ENCODE data around the gene LAMTOR2. TPM values are rescaled to one million over a fixed set of nuclear protein-coding genes. Genes with fewer than 3 reads are reported as not detected.
"Not testable (repeated sequence)": the region's sequence is repeated elsewhere in the genome, so short reads cannot be mapped to it uniquely, and the experiment has no call there.

LAMTOR2 gene
- polyA plus RNA-seq (ENCODE audit: insufficient read length), result 36.3 TPM

DNA sequence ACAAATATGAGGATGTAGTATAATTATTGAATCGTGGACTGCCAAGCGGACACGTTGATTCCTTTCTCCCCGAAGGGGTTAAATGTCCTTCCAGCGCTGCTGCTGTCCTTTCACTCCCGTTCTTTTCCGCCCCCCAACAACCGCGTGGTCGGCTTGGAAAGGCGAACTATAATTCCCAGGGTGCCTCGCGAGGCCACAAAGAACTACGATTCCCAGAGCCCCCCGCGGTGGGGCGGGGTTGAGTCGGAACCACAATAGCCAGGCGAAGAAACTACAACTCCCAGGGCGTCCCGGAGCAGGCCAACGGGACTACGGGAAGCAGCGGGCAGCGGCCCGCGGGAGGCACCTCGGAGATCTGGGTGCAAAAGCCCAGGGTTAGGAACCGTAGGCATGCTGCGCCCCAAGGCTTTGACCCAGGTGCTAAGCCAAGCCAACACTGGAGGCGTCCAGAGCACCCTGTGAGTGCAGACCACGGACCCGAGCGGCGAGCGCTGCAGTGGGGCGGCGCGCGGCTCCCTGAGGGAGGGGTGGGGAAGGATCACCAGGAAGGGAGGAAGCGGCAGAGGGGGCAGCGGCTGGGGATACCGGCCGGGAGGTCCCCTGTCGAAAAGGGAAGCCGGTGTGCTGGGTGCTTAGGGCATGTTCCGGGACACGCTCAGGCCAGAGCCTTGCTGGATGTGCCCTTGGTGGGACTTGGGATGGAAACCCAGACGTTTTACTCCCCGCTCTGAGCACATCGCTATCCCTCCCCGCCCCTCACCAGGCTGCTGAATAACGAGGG, at the start of gene LAMTOR2:
TSS of gene LAMTOR2 (plus strand) at position 283 of the 781 bp plus-strand sequence. CDS start at position 391, 108 bp downstream.
- DNase-seq (ENCODE audit: low read depth), result peak; percentile 98

DNA sequence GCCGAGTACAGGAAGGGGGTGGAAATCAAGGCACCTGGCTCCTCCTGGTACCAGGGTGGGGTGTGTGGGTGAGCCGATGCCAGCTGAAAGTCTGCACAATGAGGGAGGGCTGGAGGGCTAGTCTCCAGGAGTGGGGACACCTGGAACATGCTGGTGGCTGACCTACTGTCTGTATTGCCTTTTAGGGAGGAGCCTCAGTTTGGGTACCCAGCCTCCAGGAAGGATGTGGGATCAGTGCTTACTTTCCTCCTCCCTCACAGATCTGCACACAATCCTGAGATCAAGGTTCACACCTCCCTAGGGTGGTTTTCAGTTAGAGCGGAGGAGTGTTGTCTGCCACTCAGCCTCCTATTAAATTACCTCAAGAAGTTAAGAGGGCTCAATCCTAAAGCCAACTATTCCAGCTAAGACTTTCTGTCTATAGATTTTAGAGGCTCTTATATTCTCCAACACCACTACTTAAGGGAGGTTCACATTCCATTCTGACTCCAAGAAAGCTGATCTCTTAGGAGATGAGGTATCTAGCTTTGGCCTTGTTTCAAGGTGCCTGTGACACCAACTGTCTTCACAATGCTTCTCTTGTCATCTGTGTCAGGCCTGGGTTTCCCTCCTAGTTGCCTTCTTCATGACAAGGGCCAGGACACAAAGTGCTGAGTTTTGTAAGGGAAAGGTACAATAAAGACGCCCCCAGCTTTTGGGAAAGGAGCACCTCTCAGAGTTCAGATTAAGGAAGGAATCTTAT, 49.6 kb upstream of the LAMTOR2 start:
- DNase-seq (ENCODE audit: low read depth), result no peak

DNA sequence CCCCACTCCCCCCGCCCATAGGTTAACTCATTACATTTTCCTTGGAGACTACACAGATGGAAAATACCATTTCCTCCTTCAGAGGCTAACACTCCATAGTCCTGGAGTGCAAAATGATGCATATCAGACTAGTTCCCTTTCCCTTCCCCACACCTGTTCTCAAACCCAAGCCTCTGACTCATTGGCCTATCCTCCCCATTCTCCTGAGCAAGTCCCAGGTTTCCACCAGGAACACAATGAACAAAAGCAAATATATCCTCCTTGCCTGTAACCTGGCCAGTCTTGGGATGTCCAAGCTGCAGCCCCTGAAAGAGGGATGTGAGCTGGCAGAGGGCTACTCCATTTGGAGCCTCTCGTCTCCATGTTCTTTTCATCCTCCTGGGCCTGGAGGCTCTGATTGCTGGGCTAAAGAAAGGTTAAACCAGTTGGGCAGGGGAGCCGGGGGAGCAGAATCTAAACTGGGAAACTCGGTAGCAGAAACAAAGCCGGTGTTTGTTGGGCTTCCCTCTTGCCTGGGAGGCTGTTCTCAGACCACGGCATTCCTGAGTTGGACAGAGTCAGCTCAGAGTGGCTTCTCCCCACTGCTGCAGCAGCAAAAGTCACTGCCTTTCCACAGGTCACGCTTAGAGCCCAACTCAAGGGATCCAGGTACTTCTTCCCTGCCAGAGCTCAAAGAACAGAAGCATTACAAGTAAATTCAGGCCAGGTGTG, 47.8 kb upstream of the LAMTOR2 start:
- no peak for DNase-seq (ENCODE audit: low read depth)

DNA sequence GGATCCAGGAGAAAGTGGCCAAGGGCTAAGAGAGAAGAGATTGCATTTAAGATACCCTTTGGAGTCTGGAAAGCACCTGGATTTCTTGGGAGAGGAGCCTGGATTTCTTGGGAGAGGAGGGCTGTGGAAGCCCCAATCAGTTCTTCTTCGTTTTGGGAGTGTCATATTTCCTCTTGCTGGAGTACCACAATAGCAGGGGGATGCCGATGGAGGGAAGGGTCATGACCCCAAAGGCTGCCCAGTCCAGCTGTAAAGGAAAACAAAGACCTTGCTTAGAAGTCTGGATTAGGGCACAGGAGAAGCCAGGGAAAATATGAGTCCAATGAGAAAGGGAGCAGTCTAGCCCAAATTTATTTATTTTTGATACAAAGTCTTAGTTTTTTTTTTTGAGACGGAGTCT, 45.2 kb upstream of the LAMTOR2 start:
- DNase-seq (ENCODE audit: low read depth), result no peak

DNA sequence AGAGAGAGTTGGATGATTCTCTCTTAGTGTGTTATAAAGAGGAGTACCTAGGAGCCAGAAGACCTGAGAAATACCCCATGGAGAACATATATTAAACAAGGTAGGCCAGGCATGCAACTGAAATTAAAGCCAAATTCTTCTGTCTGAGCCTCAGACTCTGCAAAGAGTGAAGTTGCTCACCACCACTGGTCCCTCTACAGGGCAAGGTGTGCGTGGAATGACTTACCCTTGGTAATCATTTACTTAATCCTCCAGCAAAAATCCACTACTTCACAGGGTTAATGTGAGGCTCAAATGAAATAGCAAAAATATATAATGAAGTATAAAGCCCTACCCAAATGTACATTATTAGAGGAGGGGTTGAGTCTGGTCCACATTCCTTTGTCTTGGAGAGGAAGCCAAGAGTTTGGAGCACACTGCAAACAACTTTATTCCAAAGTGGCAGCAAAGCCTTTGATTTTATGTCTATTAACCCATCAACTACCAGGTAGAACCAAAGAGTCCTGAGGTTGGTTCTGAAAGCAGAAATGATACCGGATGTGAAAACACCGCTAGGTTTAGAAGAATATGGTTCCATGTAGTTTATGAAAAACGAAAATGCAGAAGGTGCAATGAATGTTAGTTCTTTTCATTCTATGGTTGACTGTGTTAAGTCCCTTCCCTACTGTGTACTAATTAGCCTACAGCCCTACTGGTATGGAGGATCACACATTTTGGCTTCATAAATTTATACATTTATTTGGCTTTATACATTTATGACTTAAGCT, 42.3 kb upstream of the LAMTOR2 start:
- DNase-seq (ENCODE audit: low read depth), result no peak

DNA sequence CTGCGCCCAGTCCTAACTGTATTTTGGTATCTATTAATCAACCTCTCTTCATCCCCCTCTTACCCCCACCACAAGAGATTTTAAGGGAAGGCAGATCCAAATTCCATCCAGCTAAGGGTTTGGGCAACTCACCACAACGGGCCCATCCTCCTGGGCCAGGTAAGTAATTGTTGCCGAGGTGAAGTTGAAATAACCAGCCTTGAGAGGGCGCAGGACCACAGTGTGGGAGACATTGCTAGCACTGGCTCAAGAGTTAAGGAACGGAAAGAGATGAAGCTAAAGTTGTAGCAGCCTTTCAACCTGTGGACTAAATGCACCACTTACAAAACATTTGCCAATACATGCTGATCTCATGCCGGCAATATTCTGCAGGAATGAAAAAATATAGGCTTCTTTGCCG, 39.8 kb upstream of the LAMTOR2 start:
- no peak for DNase-seq (ENCODE audit: low read depth)

DNA sequence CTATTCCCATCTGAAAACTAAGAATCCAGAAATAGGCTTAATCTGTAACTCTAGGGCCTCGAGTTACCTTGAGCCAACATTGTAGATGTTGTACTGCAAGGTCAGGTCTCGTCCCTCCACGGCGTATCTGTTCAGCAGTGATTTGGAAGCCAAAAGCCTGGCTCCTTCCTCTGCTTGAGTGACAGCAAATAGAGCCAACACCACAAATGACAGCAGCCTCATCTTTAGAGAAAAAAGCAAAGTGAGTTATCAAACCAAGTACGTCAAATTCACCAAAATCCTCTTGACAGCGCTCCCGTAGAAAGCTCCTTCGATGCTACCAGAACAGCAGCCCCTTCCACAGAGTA, 34.7 kb upstream of the LAMTOR2 start:
- no peak for DNase-seq (ENCODE audit: low read depth)

DNA sequence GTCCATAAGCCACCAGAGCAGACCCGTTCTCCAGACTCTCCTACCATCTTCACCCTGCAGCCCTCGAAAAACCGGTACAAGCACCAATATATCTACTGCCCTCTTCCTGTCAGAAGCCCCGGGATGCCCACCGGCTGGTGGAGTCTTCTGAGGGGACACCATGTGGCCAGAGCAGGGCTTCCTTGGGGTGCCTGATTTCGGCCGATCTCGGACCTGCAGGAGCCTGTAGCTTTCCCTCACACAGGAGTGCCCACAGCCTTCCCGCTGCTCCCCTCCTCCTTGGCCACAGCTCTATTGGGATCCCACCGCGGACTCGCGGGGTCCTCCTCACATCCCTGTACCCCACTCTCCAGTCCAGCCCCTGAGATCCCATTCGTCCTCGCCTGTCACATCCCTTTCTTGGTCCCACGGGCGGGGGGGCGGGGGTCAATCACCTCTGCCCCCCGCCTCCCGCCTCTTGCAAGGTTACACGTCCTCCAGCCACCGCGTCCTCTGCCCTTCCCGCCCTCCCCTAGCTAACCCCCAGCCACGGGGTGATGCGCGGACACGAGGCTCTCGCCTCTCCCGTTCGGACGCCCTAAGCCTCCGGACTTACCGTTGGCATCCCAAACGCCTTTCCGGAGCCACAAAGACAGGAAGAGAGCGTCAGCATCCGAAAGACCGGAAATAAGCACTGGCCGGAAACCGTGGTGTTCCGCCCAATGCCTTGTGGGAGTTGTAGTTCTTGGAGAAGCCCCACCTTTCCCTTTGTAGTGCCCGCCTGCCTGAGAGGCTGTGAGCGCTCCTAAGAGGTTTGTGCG, 34.1 kb upstream of the LAMTOR2 start, which contains the start of gene SSR2:
TSS of gene SSR2 (minus strand) at position 659 of the 800 bp plus-strand sequence. CDS start 784 bp downstream, outside the sequence.
- DNase-seq (ENCODE audit: low read depth), result peak; percentile 90

DNA sequence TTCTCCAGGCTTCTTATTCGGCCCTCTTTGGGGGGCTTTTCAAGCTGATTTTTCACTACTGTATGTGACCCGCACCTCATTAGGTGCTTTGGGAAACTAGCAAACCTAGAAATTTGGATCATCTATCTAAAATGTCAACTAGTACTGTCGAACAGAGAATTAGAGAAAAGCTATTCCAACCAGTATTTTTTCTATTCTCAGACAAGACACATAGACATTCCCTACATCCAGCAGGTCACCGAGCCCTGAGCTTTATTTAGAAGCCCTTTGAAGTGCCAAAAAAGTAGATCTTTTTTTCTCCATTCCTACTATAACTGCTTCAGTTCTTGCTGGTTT, 33.5 kb upstream of the LAMTOR2 start:
- DNase-seq (ENCODE audit: low read depth), result no peak

DNA sequence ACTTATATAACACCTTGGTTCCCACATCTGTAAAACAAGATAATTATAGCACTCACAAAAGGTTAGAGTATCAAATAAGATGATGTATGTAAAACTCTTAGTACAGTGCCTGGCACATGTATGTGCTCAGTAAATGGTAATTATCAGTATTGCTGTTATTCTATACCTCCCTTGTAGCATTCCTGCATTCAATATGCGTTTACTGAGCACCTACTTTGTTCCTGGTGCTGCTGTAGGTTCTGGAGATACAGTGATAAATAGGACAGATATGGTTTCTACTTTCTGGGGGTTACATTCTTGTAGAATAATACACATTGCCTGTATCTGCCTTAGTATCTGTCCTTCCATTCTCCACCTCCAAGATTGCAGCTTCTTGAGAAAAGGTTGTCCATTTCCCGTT, 32.6 kb upstream of the LAMTOR2 start:
- DNase-seq (ENCODE audit: low read depth), result no peak

DNA sequence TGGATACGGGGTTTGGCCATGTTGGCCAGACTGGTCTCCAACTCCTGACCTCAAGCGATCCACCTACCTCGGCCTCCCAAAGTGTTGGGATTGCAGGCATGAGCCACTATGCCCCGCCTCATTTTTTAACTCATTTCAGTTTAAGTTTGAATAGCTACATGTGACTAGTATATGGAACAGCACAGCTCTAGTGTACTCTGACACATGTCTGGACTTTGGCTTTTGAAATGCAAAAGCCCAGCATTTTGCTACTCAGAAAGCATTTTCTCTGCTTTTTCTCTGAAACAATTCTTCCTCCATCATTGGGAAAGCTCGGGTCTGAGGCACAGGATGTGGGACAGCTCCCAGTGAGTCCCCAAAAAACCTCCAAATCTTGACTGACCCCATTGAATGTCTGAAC, 29.8 kb upstream of the LAMTOR2 start:
- no peak for DNase-seq (ENCODE audit: low read depth)

DNA sequence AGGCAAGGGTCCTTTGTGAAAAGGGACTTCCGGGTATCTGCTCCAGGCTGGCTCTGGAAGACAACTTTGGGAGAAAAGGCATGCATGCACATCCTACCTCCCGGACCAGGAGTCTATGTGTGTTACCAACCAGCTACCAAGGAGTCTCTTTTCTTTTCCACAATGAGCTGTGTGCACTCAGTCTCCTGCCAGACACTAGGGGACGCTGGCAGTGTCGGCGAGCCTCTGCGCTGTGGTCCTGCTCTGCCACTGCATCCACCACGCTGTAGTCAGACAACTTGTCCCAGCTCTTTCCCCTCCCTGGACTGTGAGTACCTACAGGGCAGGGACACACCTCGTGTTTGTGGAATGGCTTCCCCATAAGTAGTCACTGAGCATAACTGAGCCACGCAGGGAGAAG, 28.7 kb upstream of the LAMTOR2 start:
- DNase-seq (ENCODE audit: low read depth), result no peak

DNA sequence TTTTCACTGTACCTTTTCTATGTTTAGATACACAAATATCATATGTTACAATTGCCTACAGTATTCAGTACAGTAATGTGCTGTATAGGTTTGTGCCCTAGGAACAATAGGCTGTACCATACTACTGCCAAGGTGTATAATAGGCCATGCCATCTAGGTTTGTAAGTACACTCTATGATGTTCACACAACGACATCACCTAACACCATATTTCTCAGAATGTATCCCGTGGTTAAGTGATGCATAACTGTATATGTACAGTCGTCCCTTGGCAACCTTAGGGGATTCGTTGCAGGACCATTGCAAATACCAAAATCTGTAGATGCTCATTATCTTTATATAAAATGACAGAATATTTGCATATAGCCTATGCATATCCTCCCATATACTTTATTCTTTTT, 28.0 kb upstream of the LAMTOR2 start:
- no peak for DNase-seq (ENCODE audit: low read depth)

DNA sequence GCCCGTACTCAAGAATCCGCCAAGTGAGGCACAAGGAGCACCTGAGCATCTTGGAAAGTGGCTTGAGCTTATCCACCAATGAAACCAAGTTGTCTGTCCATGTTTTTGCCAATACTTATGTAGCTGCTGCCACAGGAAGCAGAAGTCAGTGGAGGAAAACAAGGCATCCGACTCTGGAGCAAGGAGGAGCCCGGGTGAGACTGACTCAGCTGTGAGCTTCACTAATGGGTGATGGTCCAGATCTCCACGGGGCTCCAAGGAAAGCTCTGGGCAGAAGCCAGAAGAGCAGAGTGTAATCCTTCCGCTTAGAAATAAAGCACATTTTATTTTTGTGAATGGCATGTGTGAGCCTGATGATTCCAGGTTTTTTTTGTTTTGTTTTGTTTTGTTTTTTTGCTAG, 21.6 kb upstream of the LAMTOR2 start:
- DNase-seq (ENCODE audit: low read depth), result no peak

DNA sequence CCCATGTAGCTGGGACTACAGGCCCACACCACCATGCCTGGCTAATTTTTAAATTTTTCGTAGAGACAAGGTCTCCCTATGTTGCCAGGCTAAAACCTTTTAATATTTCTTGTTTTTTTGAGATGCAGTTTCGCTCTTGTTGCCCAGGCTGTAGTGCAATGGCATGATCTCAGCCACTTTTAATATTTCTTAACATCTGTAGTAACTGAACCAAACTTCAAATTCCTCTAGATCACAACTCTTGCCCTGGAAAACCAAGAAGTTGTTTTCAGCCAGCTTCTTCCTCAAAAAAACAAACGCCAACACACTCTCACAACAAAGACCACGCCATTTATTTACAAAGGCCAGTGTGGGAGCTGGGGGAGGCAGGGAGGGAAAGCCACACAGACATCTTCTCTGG, 19.6 kb upstream of the LAMTOR2 start:
- DNase-seq (ENCODE audit: low read depth), result not testable (repeated sequence)

DNA sequence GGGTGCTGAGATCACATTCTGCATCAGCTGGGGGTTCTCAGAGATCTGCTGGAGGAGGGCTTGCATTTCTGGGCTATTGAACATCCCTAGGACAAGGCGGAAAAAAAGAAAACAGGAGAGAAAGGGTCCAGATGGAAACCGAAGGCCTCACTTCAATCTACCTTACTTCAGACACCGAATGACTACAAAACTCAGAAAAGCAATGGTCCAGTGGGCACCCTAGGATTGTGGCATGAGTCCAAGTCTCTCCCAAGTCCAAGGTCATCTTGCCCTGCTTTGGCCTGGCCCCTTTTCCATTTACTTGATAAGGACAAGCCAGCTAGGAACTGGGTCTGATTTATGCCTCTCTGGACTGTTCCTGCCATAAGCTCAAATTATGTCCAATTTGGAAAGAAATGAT, 11.8 kb upstream of the LAMTOR2 start:
- DNase-seq (ENCODE audit: low read depth), result no peak

DNA sequence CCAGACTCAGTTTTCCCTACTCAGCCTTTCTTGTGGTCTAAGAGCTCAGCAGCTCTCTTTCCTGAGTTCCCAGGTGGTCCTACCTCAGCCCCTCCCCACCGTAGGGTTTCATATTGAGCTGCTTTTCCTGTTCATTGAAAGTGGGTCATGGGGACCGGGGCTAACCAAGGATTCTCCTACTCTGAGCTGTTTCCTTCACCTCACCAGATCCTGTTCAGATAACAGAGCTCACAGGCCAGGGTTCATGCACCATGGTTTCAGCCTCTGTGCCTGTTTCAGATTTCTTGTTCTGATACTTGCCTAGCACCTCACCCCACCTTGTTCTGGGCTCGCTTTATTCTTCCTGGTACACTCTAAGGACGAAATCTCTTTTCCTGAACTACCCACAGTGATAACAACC, 9.5 kb upstream of the LAMTOR2 start:
- no peak for DNase-seq (ENCODE audit: low read depth)

DNA sequence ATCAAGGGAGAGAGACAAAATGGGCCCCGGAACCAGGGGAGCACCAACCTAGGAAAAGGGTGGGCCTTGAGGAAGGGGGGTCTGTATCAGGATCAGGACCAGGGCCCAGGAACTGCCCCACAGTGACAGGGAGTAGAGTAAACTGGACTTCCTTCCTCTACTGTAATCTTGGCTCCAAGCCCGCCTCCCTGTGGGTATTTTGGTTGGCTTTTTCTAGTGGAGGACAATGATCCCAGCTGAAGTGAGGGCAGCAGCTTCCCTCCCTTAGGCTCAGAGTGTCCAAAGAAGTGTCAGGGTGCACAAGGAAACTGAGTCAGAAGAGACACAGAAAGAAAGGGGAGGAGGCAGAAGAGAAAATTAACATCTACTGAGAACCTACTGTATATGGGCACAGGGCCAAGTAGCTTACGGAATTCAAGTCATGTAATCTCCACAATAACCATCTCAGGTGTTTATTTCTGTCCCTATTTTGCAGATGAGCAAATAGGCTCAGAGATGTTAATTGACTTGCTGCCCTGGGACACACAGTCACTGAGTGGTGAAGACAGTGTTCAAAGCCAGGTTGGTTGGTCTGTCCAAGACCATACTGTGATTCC, 5.8 kb upstream of the LAMTOR2 start:
- DNase-seq (ENCODE audit: low read depth), result no peak

DNA sequence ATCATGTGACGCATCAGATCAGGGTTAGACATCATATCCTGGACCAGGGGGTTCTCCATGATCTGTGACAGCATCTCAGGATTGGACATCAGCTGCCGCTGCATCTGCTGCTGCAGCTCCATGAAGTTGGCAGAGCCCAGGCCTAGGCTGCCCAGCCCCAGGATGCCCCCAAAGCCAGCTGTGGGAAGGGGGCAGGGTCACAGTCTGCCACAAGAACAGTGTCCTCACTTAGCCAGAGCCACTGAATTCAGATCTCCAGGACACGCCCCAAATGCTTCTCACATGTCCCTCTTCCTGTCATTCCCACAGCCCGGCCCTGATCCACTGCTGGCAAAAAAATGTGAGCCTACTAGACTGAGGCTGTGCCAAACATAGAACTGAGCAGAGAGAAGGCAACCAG, 4.2 kb upstream of the LAMTOR2 start:
- no peak for DNase-seq (ENCODE audit: low read depth)

DNA sequence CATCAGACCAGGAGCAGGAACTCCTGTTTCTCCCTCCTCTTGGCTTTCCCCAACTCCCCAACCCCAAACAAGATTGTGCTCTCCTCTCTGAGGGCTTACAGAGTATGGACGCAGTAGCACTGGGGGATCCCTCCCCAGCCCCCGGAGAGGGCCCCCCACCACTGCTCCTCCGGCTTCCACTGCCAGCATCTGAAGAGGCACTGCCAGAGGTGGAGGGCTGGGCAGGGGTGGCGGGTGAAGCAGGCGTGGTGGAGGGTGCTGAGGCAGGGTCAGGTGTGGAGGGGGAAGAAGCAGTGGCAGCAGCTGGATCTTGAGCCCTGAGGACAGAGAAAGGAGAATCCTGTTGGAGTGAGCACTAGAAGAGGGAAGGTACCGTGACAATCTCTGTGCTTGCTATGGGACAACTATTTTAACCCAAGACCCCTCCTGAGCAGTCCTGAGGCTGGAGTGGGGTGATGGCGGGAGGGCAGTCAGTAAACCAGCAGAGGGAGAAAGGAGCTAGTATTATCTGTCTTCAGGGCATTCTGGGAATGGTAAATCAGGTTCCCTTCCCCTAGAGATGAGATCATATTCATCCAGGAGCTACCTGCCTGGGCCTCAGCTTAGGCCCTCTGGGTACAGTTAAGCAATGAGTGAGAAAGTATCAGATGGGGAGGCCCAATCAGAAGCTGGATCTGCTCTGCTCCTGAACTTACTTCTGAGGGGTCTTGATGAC, 3.4 kb upstream of the LAMTOR2 start:
- no peak for DNase-seq (ENCODE audit: low read depth)
